BLaER1 treated with 17β-estradiol and CSF1 and Interleukin-3, amounts not matched to agents 10 nM and 100 nM (cell line): ENCODE measurements around the gene SPATA25.

Experiments
- H3K27ac ChIP-seq, 11 experiments: shearing (Covaris generic); formaldehyde crosslinking; 2 replicates each; pipeline ENCODE4 v1.8.1; 2022
- H3K27me3 ChIP-seq, 11 experiments: shearing (Covaris generic); formaldehyde crosslinking; 2 replicates each; pipeline ENCODE4 v1.8.1; 2022
- H3K36me3 ChIP-seq, 11 experiments: shearing (Covaris generic); formaldehyde crosslinking; 2 replicates each; pipeline ENCODE4 v1.8.1; 2022
- H3K4me1 ChIP-seq, 10 experiments: shearing (Covaris generic); formaldehyde crosslinking; 2 replicates each; pipeline ENCODE4 v1.8.1; 2022
- H3K4me2 ChIP-seq, 11 experiments: shearing (Covaris generic); formaldehyde crosslinking; 2 replicates each; pipeline ENCODE4 v1.8.1; 2022
- H3K4me3 ChIP-seq, 10 experiments: shearing (Covaris generic); formaldehyde crosslinking; 2 replicates each; pipeline ENCODE4 v1.8.1; 2022
- H3K9ac ChIP-seq, 11 experiments: shearing (Covaris generic); formaldehyde crosslinking; 2 replicates each; pipeline ENCODE4 v1.8.1; 2022
- H3K9me3 ChIP-seq, 11 experiments: shearing (Covaris generic); formaldehyde crosslinking; replicated peaks in 1 of 11; 2 replicates each; pipeline ENCODE4 v1.8.1; 2022
- H4K20me1 ChIP-seq, 11 experiments: shearing (Covaris generic); formaldehyde crosslinking; 2 replicates each; pipeline ENCODE4 v1.8.1; 2022
- Cebpa-rat ChIP-seq, 11 experiments: shearing (Covaris generic); IDR thresholded peaks; 2 replicates each; pipeline ENCODE4 v1.8.1; 2022

SPATA25 gene

DNA sequence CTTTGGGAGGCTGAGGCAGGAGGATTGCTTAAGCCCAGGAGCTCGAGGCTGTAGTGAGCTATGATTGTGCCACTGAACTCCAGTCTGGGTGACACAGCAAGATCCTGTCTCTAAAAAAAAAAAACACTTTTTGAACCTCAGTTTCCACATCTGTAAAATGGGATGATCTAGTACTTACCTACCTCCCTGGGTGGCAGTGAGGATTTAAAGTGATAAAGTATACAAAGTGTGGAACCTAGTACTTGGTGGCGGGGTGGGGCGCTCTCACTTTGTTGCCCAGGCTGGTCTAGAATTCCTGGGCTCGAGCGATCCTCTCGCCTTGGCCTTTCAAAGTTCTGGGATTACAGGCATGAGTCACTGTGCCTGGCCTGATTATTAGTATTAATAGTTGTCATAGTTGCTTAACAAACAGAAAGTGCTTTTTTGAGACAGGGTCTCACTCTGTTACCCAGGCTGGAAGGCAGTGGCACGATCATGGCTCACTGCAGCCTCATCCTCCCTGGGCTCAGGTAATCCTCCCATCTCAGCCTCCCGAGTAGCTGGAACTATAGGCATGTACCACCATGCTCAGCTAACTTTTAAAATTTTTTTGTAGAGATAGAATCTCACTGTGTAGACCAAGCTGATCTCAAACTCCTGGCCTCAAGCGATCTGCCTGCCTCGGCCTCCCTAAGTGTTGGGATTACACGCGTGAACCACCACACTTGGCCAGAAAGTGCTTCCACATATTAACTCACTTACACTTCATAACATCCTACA, 31.5 kb upstream of the SPATA25 start:
- no peaks in the 10 kb centered on the region for H3K36me3 ChIP-seq
- H3K4me2 ChIP-seq = peak overlapping the region in 3 of 11 experiments; percentile 40 to 81 (median 81); a peak in 6 of 22 replicates
- H3K9me3 ChIP-seq = no peaks in the 10 kb centered on the region
- H3K9ac ChIP-seq = peak overlapping the region in 3 of 11 experiments; percentile 15 to 34 (median 18); a peak in 4 of 22 replicates
- TF ChIP-seq Cebpa-rat (IDR thresholded peaks at IDR 0.05) = no peak
- peak overlapping the region in 3 of 11 experiments; percentile 42 to 68 (median 56); a peak in 5 of 22 replicates for H3K27ac ChIP-seq
- H3K4me3 ChIP-seq = no peak overlapping the region
- peaks cover 0 to 3% (median 0%) of the 10 kb centered on the region in 11 experiments; a peak in 4 of 22 replicates for H3K27me3 ChIP-seq
- H3K4me1 ChIP-seq = peaks cover 6 to 99% (median 17%) of the 10 kb centered on the region in 10 experiments; a peak in 17 of 20 replicates
- no peaks in the 10 kb centered on the region for H4K20me1 ChIP-seq

DNA sequence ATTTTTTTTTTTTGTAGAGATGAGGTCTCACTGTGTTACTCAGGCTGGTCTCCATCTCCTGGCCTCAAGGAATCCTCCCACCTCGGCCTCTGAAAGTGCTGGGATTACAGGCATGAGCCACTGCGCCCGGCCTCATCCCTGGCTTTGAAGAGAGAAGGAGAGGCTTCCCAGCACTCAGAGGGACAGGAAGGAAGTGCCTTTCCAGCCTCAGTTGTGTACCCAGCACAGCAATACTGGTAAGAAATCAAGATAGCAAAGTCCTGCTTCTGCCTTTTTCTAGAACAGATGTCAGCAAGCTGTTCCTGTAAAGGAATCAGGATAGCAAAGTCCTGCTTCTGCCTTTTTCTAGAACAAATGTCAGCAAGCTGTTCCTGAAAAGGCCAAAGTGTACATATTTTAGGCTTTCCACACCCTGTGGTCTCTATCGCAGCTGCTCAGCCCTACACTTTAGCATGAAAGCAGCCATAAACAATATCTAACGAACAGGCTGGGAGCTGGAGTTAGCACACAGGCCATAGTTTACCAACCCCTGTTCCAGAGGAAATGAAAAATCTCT, 30.8 kb upstream of the SPATA25 start:
- peaks cover 0 to 10% (median 0%) of the 10 kb centered on the region in 11 experiments; a peak in 7 of 22 replicates for H3K27me3 ChIP-seq
- peak overlapping the region in 3 of 11 experiments; percentile 42 to 68 (median 56); a peak in 5 of 22 replicates for H3K27ac ChIP-seq
- peak overlapping the region in 4 of 11 experiments; percentile 7 to 34 (median 16); a peak in 5 of 22 replicates for H3K9ac ChIP-seq
- H3K4me2 ChIP-seq = peak overlapping the region in 3 of 11 experiments; percentile 40 to 81 (median 81); a peak in 6 of 22 replicates
- no peaks in the 10 kb centered on the region for H3K9me3 ChIP-seq
- H3K36me3 ChIP-seq = no peaks in the 10 kb centered on the region
- no peaks in the 10 kb centered on the region for H4K20me1 ChIP-seq
- H3K4me1 ChIP-seq = peaks cover 6 to 99% (median 20%) of the 10 kb centered on the region in 10 experiments; a peak in 17 of 20 replicates
- TF ChIP-seq Cebpa-rat (IDR thresholded peaks at IDR 0.05) = no peak
- H3K4me3 ChIP-seq = no peak overlapping the region

DNA sequence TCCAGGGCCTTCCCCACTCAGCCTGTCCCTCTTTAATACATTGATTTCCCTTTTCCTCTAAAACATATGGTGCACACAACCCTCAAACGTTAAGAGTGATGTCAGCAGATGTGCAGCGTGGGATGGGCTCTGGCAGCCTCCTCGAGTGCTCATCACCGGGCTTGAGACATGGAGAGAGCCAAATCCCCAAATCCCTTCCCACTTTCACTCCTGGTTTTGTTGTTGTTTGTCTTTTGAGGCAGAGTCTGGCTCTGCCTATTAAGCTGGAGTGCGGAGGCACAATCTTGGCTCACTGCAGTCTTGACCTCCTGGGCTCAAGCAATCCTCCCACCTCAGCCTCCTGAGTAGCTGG, 30.3 kb upstream of the SPATA25 start:
- H4K20me1 ChIP-seq = no peaks in the 10 kb centered on the region
- peaks cover 0 to 13% (median 1%) of the 10 kb centered on the region in 11 experiments; a peak in 17 of 22 replicates for H3K27me3 ChIP-seq
- peak overlapping the region in 3 of 11 experiments; percentile 40 to 81 (median 81); a peak in 6 of 22 replicates for H3K4me2 ChIP-seq
- no peak for TF ChIP-seq Cebpa-rat (IDR thresholded peaks at IDR 0.05)
- no peaks in the 10 kb centered on the region for H3K9me3 ChIP-seq
- H3K27ac ChIP-seq = peak overlapping the region in 3 of 11 experiments; percentile 42 to 68 (median 56); a peak in 4 of 22 replicates
- peaks cover 6 to 97% (median 22%) of the 10 kb centered on the region in 10 experiments; a peak in 18 of 20 replicates for H3K4me1 ChIP-seq
- no peaks in the 10 kb centered on the region for H3K36me3 ChIP-seq
- H3K9ac ChIP-seq = peak overlapping the region in 3 of 11 experiments; percentile 7 to 45 (median 34); a peak in 2 of 22 replicates
- H3K4me3 ChIP-seq = no peak overlapping the region

DNA sequence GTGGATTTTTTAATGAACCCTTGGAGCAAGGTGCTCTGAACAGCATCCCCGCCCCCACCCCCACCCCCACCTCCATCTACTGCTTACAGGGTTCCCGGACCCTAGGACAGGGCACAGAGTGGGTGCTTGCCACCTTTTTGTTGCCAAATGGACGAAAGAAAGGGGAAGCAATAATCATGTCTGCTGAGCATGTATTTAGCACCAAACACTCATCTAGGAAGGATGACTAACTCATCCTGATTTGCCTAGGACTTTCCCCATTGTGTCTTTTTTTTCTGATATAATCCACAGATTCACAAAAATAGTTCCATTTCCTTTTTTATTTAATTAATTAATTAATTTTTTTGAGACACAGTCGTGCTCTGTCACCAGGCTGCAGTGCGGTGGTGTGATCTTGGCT, 25.7 kb upstream of the SPATA25 start:
- no peak for TF ChIP-seq Cebpa-rat (IDR thresholded peaks at IDR 0.05)
- Histone ChIP-seq H3K9ac (peak overlapping the region in 3 of 11 experiments; percentile 34 to 41 (median 35); a peak in 3 of 22 replicates), H4K20me1 (peaks cover 0 to 13% (median 0%) of the 10 kb centered on the region in 11 experiments; a peak in 2 of 22 replicates), H3K27me3 (peaks cover 0 to 31% (median 19%) of the 10 kb centered on the region in 11 experiments; a peak in 20 of 22 replicates), H3K4me3 (no peak overlapping the region), H3K4me2 (peak overlapping the region in 6 of 11 experiments; percentile 21 to 99 (median 90); a peak in 9 of 22 replicates), H3K4me1 (peaks cover 33 to 88% (median 45%) of the 10 kb centered on the region in 10 experiments), H3K9me3 (no peaks in the 10 kb centered on the region), H3K36me3 (peaks cover 0 to 14% (median 0%) of the 10 kb centered on the region in 11 experiments; a peak in 2 of 22 replicates), H3K27ac (peak overlapping the region in 4 of 11 experiments; percentile 43 to 75 (median 63); a peak in 7 of 22 replicates)

DNA sequence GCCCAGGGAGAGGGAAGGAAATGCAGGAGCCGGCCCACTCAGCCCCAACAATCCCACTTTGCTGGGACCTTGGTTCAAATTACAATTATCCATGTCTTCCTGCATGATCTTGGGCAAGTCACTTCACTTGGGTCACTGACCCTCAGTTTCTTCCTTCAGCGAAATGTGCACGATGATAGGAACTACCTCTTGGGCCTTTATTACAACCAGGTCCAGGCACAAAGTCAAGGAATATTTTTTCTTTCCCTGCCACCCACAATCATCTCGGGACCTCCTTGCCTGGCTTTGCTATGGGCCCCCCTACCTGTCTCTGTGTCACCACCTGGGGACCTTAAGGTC, 24.9 kb upstream of the SPATA25 start:
- H3K27ac ChIP-seq = peak overlapping the region; percentile 60 to 80 (median 74); a peak in 17 of 22 replicates
- peak overlapping the region; percentile 60 to 80 (median 73) for H3K9ac ChIP-seq
- peak overlapping the region; percentile 83 to 99 (median 95) for H3K4me2 ChIP-seq

DNA sequence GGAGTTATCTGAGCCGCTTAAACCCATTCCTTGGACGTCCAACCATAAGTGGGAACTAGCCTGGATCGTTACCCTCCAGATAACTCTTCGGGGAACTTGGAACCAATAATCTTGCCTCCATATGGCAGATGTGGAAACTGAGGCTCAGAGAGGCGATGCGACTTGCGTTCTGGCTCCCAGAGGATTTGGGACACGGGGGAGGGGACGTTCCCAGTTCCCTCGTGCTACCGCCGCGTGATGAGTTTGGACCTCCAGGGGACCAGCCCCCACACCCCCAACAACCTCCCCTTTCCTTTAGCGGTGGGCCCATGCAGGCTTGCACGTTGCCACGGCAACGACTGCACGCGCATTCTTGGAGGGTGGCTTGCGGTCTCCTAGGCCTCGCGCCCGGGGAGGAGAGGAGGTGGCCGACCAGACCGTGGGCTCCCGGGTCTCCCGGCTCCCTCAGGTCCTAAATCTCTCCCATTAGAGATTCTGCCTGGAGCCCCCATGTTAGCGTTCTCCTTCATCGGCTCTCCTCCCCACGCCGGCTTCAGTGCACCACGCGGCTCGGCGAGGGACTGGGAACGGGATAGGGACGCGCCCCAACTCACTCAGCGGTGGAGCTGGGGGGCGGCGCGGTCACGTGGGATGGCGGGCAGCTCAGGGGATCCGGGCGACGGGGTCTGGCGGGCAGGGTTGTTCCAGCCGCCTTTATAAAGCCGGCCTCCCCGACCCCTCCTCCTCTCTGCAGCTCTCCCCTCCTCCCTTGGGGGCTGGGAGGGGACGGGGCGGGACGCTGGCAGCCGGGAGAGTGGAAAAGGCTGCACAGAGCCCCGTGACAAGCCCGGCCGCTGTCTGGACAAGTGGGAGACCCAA, 24.3 kb upstream of the SPATA25 start, which contains the start of gene PLTP:
Gene PLTP (minus strand): TSS at position 670 of the 858 bp plus-strand sequence. CDS start 703 bp downstream, outside the sequence.
- H3K4me2 ChIP-seq = peak within 1 kb of the TSS; percentile 83 to 99 (median 95)
- H3K9ac ChIP-seq = peak within 1 kb of the TSS; percentile 60 to 80 (median 73)
- peaks cover 0 to 31% (median 19%) of the 10 kb centered on the region in 11 experiments; a peak in 20 of 22 replicates for H3K27me3 ChIP-seq
- no peak for TF ChIP-seq Cebpa-rat (IDR thresholded peaks at IDR 0.05)
- H3K4me3 ChIP-seq = peak within 1 kb of the TSS; percentile 50 to 68 (median 55)
- H3K27ac ChIP-seq = peak within 1 kb of the TSS; percentile 60 to 80 (median 74)
- H3K36me3 ChIP-seq = peaks cover 0 to 28% (median 0%) of the 10 kb centered on the region in 11 experiments; a peak in 3 of 22 replicates
- H3K9me3 ChIP-seq = no peaks in the 10 kb centered on the region
- H3K4me1 ChIP-seq = peaks cover 33 to 74% (median 45%) of the 10 kb centered on the region in 10 experiments
- H4K20me1 ChIP-seq = peaks cover 0 to 23% (median 0%) of the 10 kb centered on the region in 11 experiments; a peak in 2 of 22 replicates

More for the DNA sequence above, 24.9 kb upstream of the SPATA25 start:
- Histone ChIP-seq H4K20me1 (peaks cover 0 to 21% (median 0%) of the 10 kb centered on the region in 11 experiments; a peak in 2 of 22 replicates), H3K4me1 (peaks cover 33 to 80% (median 45%) of the 10 kb centered on the region in 10 experiments), H3K9me3 (no peaks in the 10 kb centered on the region), H3K36me3 (peaks cover 0 to 22% (median 0%) of the 10 kb centered on the region in 11 experiments; a peak in 3 of 22 replicates), H3K4me3 (peak overlapping the region; percentile 50 to 68 (median 55); a peak in 19 of 20 replicates), H3K27me3 (peaks cover 0 to 31% (median 19%) of the 10 kb centered on the region in 11 experiments; a peak in 20 of 22 replicates)
- no peak for TF ChIP-seq Cebpa-rat (IDR thresholded peaks at IDR 0.05)

DNA sequence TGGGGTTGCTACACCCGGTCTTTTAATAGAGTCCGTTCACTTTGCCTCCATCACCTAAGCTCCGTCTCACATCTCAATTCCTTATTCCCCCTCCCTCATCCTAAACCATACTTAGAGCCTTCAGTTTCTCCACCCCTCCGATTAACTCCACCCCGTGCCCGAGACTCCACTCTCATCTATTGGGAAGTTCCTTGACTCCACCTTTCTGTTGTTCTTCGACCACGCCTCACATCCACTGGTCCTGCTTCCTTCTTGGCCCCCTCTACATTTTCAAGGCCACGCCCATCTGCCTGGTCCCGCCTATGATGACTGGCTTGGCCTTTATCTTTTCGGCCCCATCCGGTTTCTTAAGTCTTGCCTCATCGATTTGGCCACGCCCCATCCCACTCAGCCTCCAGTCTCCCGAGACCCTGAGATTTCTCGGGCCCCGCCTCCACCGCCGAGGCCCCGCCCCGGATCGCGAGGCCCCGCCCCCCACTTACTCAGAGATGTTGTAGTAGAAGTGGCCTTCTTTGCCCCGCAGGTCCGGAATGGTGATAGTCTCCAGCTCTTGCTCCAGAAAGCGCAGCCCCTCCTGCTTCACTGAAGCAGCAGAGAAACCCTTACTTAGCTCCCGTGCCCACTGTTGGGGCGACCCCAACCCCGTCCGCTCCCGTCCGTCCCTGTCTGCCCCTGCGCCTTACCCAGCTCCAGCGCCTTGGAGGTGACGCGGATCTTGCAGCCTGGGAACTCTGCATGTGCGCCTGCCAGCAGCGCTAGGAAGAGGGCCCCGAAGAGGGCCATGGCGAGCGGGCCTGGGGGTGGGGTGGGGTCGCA, 23.5 kb upstream of the SPATA25 start:
- Histone ChIP-seq H4K20me1 (peaks cover 0 to 23% (median 0%) of the 10 kb centered on the region in 11 experiments; a peak in 2 of 22 replicates), H3K36me3 (peaks cover 0 to 33% (median 0%) of the 10 kb centered on the region in 11 experiments; a peak in 4 of 22 replicates), H3K27ac (peak overlapping the region; percentile 65 to 80 (median 74); a peak in 21 of 22 replicates), H3K9me3 (no peaks in the 10 kb centered on the region), H3K27me3 (peaks cover 0 to 31% (median 19%) of the 10 kb centered on the region in 11 experiments; a peak in 20 of 22 replicates), H3K4me3 (peak overlapping the region; percentile 50 to 68 (median 55)), H3K9ac (peak overlapping the region; percentile 60 to 80 (median 73); a peak in 21 of 22 replicates), H3K4me2 (peak overlapping the region; percentile 83 to 99 (median 95)), H3K4me1 (peaks cover 33 to 66% (median 45%) of the 10 kb centered on the region in 10 experiments)
- peak in 9 of 11 experiments; percentile 7 to 85 (median 80); a peak in 15 of 22 replicates for TF ChIP-seq Cebpa-rat (IDR thresholded peaks at IDR 0.05)
